ENCODE measurements around the gene RPH3AL.

RPH3AL gene

DNA sequence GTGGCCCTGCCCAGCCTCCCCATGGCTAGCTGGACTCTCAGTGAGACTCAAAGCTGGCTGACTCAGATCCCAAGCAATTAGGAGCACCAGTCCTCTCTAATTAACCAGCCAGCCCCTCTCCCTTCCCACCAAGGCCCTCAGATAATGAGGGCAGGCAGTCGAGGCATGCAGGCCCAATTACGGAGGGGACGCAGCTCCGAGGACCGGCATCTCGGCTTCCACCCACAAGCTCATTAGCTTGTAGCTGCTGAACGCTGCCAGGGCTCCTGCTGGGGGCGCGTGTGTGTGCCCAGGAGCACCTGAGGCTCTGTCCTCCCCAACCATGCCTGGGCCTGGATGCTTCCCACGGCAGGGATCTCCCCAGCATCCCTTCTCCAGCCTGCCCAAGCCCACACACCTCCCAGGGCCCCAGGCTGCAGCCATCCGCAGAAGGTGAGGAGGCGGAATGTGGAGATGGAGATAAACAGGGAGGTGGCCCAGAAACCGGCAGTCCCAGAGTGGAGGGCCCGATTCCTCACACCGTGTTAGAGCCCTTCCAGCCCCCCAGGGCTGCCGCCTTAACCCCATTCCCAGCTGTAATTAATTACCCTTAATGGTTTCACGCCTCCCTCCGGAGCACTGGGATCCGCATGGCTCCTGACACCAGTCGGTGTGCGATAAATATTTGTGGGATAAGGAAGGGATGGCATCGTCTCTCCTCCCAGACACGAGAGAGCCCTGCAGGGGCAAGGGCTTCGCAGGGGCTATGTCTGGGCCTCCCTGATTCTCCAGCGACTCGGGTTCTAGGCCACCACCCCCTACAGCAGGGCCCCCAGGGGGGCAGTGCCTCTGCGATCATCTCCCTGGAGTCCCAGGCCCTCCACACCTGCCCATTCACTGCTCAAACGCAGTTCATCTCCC, 42.2 kb downstream of the RPH3AL start:
- TF ChIP-seq, protein P1, sequence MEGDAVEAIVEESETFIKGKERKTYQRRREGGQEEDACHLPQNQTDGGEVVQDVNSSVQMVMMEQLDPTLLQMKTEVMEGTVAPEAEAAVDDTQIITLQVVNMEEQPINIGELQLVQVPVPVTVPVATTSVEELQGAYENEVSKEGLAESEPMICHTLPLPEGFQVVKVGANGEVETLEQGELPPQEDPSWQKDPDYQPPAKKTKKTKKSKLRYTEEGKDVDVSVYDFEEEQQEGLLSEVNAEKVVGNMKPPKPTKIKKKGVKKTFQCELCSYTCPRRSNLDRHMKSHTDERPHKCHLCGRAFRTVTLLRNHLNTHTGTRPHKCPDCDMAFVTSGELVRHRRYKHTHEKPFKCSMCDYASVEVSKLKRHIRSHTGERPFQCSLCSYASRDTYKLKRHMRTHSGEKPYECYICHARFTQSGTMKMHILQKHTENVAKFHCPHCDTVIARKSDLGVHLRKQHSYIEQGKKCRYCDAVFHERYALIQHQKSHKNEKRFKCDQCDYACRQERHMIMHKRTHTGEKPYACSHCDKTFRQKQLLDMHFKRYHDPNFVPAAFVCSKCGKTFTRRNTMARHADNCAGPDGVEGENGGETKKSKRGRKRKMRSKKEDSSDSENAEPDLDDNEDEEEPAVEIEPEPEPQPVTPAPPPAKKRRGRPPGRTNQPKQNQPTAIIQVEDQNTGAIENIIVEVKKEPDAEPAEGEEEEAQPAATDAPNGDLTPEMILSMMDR (conservative IDR thresholded peaks at IDR 0.05), result no peak
- H3K27ac ChIP-seq, result no peak overlapping the region

- TF ChIP-seq, protein P1 (conservative IDR thresholded peaks at IDR 0.05), result no peak; the same call in 1 of the 2 replicates
- H3K27ac ChIP-seq, result no peak overlapping the region
Measured at GRCh38 chr17:309361-309888, 43.2 kb downstream of the RPH3AL start.

- TF ChIP-seq, protein P1 (conservative IDR thresholded peaks at IDR 0.05), result no peak
- no peak overlapping the region for H3K27ac ChIP-seq
Measured at GRCh38 chr17:307741-308507, 44.7 kb downstream of the RPH3AL start.

DNA sequence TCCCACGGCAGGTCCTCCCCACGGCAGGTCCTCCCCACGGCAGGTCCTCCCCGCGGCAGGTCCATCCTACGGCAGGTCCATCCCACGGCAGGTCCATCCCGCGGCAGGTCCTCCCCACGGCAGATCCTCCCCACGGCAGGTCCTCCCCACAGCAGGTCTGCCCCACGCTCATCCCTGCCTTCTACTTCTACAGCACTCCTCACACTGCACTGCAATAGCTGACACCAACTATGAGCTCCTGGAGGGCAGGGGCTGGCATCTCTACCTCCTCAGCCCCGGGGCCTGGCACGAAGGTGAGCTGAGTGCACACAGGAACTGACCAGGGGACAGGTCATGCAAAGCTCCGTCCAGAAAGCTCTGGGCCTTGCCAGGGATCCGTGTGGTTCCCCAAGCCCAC, 45.3 kb downstream of the RPH3AL start:
- TF ChIP-seq, protein P1 (conservative IDR thresholded peaks at IDR 0.05), result no peak

DNA sequence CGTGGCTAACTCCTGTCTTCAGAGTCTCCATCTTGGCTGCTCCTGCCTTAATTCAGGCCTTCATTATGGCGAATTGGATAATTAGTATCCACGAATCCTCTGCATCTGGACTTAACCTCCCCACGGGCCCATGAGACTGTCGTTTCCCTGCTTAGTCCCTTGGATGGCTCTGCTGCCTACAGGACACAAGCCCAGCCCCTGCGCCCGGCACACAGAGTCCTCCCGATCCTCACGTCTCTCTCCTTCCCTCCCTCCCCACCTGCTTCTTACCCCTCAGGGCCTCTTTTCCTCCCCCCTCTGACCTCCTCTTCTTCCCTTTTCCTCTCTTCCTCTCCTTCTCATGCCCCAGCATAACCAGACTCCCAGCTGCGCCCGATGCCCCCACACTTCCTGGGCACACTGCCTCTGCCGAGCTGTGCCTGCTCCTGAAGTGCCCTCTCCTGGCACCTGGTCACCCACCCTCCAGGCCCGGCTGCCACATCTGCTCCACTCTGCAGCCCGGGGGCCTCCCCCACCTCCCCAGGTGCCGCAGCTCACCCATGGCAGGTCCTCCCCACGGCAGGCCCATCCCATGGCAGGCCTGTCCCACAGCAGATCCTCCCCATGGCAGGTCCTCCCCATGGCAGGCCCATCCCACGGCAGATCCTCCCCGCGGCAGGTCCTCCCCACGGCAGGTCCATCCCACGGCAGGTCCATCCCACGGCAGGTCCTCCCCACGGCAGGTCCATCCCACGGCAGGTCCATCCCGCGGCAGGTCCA, 45.9 kb downstream of the RPH3AL start:
- TF ChIP-seq, protein P1 (conservative IDR thresholded peaks at IDR 0.05), result no peak

More for the DNA sequence above, 45.3 kb downstream of the RPH3AL start:
- H3K27ac ChIP-seq, result no peak overlapping the region

DNA sequence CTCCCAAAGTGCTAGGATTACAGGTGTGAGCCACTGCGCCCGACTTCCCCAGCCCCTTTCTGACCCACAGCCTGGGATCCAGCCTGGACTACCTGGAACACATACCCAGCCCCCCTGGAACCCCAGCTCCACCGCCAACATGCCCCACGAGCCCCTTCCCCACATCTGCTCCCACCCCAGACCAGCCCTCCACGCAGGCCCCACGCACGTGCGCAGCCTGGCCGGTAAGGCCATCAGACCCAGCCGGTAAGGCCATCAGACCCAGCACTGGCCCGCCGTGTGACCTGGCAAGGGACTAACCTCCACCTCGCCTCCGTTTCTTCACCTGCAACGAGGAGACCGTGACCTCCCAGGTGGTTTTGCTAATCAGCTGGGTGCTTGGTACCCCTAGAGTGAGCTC, 46.5 kb downstream of the RPH3AL start:
- TF ChIP-seq, protein P1 (conservative IDR thresholded peaks at IDR 0.05), result no peak
- no peak overlapping the region for H3K27ac ChIP-seq

More for the DNA sequence above, 45.9 kb downstream of the RPH3AL start:
- H3K27ac ChIP-seq, result no peak overlapping the region

All from VCaP (cell line).